HG03280 (cell line): ENCODE results near the gene FN3KRP.
"Not testable (repeated sequence)": the region's sequence is repeated elsewhere in the genome, so short reads cannot be mapped to it uniquely, and the experiment has no call there.

Experiments
- ATAC-seq: cut with Tn5 transposase; IDR thresholded peaks from one replicate; pipeline ENCODE4 v1.9.1; 2021; ENCODE audit warnings: mild to moderate bottlenecking, moderate library complexity; ENCODE audit not compliant: unreplicated experiment

FN3KRP gene

GRCh38 chr17:82774456-82774855 is 58.0 kb downstream of the FN3KRP start:
- not testable (repeated sequence) for ATAC-seq

GRCh38 chr17:82775001-82775823 is 58.7 kb downstream of the FN3KRP start:
- ATAC-seq, result no peak

- no peak for ATAC-seq
These were observed 59.9 kb downstream of the FN3KRP start for GRCh38 chr17:82776454-82776853.
